Measurements from ENCODE around the gene LRP1B.

Gene LRP1B

GRCh38 chr2:141724426-141724825, 406.4 kb downstream of the LRP1B start:
- no peak for TF ChIP-seq CTCF (IDR thresholded peaks at IDR 0.05; ENCODE audit: low read depth, low read length)
- DNase-seq (ENCODE audit: extremely low read depth, low read depth), result no peak

- DNase-seq (ENCODE audit: extremely low read depth, low read depth), result no peak
- no peak for TF ChIP-seq CTCF (IDR thresholded peaks at IDR 0.05; ENCODE audit: low read depth, low read length)
Observed at GRCh38 chr2:141723814-141724213, 407.0 kb downstream of the LRP1B start.

- TF ChIP-seq CTCF (IDR thresholded peaks at IDR 0.05; ENCODE audit: low read depth, low read length), result no peak
- no peak for DNase-seq (ENCODE audit: extremely low read depth, low read depth)
Observed at GRCh38 chr2:141720476-141720875, 410.3 kb downstream of the LRP1B start.

GRCh38 chr2:141714496-141714895, 416.3 kb downstream of the LRP1B start:
- DNase-seq (ENCODE audit: extremely low read depth, low read depth), result no peak
- no peak for TF ChIP-seq CTCF (IDR thresholded peaks at IDR 0.05; ENCODE audit: low read depth, low read length)

GRCh38 chr2:141711627-141712026, 419.2 kb downstream of the LRP1B start:
- no peak for TF ChIP-seq CTCF (IDR thresholded peaks at IDR 0.05; ENCODE audit: low read depth, low read length)
- DNase-seq (ENCODE audit: extremely low read depth, low read depth), result no peak

- TF ChIP-seq CTCF (IDR thresholded peaks at IDR 0.05; ENCODE audit: low read depth, low read length), result no peak
- DNase-seq (ENCODE audit: extremely low read depth, low read depth), result no peak
Observed at GRCh38 chr2:141710589-141711239, 420.1 kb downstream of the LRP1B start.

GRCh38 chr2:141709756-141710155, 421.1 kb downstream of the LRP1B start:
- DNase-seq (ENCODE audit: extremely low read depth, low read depth), result no peak
- no peak for TF ChIP-seq CTCF (IDR thresholded peaks at IDR 0.05; ENCODE audit: low read depth, low read length)

Data from AG09319 (cell line).